GM18867 (cell line): Measurements from ENCODE around the gene GGACT.
A peak's percentile ranks its signal among the peaks of the same experiment; 100 is the strongest.
"Not testable (repeated sequence)": the region's sequence is repeated elsewhere in the genome, so short reads cannot be mapped to it uniquely, and the experiment has no call there.

ENCODE experiments used
- ATAC-seq: cut with Tn5 transposase; IDR thresholded peaks from one replicate; pipeline ENCODE4 v1.9.1; 2021; ENCODE audit warnings: mild to moderate bottlenecking, moderate library complexity; ENCODE audit not compliant: unreplicated experiment

Gene GGACT

DNA sequence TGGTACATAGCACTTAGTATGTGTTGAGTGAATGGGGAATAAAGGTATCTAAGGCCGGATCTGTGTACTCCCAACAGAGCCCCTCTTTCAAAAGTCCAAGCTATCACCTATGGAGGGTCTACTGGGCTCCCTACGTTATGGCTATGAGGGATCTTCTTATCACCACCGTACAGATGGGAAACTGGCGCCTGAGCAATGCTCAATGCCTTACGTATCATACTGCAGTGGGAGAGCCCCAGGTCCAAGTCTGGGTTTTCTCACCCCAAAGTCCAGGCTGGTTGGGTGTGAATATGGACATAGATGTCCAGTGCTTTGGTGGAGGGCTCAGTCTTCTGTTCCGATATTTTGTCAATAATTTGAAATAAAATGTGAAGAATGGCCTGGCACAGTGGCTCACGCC is 13.1 kb upstream of the GGACT start:
- ATAC-seq: no peak

DNA sequence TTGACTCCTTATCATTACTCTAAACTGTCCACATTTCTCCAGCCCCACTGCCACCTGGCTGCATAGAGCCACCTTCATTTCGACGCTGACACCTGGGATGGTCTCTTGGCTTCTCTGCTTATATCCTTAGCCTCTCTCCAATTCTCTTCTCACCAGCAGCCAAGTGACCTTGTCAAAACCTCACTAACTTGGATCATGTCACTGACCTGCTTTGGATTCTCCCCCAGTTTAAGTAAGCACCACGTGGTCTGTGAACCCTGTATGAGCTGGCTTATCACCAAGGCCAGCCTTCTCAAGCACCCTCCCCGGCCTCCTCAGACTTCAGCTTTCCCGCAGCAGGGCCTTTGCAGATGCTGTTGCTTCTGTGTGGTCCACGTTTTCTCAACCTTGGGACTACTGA is 12.3 kb upstream of the GGACT start:
- no peak for ATAC-seq

DNA sequence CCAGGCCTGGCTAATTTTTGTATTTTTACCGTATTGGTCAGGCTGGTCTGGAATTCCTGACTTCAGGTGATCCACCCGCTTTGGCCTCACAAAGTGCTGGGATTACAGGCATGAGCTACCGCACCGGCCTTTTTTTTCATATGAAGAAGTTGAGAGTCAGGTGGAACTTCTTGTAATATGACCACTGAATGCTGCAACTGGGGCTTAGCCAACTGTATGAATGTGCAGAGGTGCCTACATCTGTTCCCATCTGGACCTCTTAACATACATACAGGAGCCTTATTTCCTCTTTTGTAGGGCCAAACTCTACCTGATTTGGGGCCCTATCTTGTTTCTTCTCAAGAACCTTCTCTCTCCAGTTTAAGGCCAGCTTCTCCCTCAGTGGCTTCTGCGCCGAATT is 11.9 kb upstream of the GGACT start:
- no peak for ATAC-seq

DNA sequence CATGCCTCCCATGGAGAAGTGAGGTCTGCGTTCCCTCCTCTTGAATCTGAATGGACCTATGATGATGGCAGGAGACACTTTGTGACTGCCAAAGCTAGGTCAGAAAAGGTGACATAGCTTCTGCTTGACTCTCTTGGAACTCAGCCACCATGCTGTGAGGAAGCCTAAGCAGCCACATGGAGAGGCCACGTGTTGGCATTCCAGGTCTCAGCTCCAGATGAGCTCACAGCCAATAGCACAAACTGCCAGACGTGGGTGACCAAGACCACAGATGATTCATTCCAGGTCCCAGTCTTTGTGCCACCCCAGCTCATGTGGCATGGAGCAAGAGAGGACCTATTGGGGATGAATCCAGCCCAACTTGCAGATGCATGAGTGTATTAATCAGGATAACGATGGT is 8.7 kb upstream of the GGACT start:
- ATAC-seq: no peak

DNA sequence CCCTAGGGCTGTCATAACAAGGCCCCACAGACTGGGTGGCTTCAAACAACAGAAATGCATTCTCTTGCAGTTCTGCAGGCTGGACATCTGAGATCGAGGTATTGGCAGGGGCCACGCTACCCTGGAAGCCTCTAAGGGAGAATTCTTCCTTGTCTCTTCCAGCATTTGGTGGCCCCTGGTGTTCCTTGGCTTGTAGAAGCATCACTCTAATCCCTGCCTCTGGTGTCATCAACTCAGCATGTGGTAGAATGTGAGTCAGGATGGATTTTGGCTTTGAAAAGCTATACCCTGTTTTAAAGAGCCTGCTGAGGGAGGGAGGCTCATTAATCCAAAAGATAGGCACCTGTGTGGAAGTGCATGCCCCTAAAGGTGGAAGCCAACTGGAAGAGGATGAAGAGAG is 7.9 kb upstream of the GGACT start:
- ATAC-seq: no peak

DNA sequence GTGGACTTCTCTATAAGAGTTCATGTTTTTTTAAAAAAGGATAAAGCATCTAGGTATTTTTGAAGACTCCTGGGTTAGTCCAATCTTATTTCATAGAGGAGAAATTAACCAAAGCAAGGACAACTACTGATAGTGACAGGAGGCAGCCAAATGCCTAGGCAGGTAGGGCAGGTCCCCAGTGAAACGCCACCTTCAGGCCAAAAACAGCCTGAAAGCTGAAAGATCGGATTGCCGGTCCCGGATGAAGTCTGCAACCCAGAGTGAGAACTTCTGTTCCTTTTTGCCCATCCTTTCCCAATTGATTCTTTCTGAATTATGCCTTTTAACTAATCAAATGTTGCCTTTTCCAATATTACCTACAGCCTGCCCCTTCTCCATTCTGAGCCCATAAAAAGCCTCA is 6.1 kb upstream of the GGACT start:
- ATAC-seq: no peak

DNA sequence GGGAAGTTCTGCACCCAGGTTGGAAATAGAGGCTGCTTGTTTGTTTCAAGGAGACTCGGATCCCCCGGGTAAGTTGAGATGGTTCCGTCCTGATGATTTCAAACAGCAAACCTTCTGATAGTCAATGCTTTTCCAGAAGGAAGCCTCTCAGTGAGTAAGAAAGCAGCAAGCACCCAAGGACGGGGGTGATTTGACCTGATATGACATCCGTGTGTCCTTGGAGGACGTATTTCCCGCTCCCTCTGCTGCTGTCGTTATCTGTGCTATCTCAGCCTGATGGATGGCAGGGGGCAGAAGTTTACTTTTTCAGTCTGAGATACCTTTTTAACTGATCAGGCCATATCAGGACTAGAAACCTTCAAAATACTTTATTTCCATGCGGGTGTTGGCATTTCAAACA is 5.7 kb upstream of the GGACT start:
- no peak for ATAC-seq

DNA sequence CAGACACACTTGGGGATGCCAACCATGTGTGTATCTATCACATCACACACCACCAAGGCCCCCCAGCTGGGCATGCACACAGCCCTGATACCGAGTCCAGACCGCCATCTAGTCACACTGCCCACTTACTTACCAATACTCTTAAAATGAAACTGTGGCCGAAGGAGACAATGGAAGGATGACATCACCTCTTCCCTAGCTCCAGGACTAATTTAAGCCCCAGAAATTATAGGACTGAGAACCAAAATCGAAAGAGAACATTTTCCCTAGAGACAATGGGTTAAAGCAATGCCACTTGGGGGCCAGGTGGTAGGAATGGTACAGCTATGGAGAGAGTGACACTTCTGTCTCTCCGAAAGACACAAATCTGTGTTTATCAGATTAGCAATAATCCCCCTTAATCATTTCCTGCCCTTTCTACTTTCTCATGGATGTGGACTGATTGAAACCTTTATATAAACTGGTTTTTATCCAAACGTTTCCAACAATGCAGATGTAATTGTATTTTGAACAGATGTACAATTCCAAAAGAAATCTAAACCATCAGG is 663 bp upstream of the GGACT start:
- no peak for ATAC-seq

DNA sequence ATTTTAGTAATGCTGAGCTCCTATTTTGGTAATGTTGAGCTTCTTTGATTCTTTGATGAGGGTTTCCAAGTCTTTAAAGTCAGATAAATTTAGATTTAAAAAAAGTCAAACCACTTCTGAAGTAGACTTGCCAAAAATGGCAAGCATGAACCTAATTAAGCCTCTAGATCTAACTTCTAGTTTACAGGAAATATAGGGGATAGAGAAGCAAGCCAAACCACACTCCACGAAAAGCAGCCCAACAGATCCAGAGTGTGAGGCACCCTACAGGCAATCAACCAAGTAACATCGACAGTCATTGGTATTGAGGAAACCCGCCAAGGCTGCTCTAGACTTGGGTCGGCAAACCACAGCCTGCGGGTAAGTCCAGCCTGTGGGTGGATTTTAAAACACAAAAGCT is 3.7 kb downstream of the GGACT start:
- ATAC-seq: no peak

DNA sequence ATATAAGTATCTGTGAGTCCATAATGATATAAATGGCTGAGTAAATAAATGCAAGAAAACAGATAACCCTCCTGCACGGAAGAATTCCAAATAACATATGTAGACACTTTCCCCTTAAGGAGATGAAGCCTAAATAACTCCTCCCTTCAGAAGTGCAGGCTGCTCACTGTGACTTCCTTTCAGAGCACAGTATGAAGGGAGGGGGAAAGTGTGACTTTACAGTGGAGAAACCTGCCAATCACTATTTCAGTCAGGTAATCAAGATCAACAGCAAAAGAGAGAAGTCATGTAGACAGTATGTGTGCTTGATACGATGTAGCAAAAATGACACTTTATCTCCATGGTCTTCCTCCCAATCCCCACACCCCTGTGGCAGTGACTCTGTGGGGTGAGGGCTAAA is 7.1 kb downstream of the GGACT start:
- ATAC-seq: no peak

DNA sequence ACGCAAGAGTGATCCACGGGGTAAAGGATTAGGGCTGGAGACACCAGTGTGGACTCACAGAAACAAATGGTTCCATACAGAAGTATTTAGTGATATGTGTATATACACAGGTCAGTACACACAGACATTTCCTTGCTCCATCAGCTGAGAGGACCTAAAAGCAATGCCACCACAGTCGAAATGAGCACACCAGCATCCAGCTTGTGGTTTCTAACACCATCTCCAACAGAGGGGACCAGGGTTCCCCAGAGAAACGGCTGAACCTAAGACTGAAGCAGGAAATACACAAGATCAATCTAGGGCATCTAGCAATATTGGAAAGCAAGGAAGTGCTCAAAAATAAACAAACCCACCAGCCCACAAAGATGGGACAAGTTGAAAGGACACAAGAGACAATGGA is 7.6 kb downstream of the GGACT start:
- ATAC-seq: no peak

DNA sequence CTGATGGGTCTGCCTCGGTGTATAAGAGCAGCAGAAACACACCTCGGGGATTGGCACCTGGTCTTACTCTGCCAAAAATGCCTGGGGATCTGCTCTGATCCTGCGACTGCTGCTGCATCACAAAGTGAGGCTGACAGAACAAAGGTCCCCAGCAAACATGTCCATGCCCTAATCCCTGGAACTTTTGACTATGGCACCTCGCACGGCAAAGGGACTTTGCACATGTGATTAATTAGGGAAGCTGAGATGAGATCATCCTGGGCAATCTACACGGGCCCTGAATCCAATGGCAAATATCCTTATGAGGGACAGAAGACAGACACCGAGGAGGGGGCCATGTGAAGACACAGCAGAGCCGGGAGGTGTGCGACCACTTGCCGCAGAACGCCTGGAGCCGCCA is 8.5 kb downstream of the GGACT start:
- no peak for ATAC-seq

DNA sequence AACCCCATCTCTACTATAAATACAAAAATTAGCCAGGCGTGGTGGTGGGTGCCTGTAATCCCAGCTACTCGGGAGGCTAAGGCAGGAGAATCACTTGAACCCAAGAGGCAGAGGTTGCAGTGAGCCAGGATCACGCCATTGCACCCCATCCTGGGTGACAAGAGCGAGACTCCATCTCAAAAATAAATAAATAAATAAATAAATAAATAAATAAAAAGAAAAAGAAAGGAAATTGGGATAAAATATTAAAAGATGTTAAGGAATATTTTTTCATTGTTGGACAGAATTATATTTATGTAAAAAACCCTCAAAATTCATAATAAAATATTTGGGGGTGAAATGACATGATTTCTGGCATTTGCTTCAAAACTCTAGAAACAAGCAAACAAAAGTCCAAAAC is 11.3 kb downstream of the GGACT start:
- not testable (repeated sequence) for ATAC-seq

DNA sequence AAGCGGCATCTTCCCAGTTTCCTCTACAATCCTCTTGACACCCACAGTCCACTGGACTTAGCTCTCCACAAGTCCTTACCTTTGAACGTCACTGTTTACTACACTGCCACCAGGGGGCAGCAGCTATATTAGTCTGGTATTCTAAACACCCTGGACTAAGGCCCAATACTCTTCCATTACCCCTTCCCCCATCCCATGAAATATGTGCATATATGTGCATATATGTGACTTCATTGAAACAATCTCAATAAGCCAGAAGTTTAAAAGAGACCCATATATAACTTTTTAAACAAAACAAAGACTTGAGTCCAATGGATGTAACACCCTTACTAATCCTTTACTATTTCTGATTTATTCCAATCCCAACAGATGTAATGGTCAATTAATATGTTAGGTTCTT is 15.5 kb downstream of the GGACT start:
- peak; percentile 94 for ATAC-seq

DNA sequence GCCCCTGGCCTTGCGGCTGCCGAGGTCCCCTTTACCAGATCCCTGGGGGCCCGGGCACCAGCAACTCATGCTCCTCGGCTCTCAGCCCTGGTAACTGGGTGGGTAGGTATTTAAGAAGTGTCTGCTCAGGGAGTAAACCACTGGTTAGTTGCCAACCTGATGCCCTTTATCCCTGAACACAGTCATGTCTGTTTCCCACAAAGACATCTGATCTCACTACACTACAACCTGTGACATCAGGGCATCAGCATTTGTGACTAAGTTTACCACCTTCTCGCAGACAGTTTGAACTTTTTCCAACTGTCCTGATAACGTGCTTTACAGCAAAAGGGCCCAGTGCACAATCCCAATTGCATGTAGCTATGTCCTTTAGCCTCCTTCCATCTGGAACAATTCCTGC is 22.0 kb downstream of the GGACT start:
- no peak for ATAC-seq

DNA sequence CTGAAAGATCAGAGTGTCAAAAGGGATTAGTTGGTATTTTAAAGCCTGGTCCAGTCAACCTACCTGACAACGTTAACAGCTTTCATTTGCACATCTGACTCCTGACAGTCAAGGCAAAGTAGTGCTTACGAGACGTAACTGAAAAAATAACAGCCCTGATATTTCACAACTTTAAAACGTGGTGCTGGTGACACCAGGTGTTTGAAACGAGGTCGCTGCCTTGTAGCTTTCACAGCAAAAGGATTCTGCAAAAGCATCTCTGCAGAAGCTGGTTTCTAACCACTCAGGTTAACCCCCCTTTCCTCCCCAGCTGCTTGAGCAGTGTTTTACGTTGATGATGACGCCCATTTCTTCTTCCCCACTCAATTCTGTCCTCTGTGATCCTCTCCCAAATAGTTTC is 23.3 kb downstream of the GGACT start:
- ATAC-seq: no peak

DNA sequence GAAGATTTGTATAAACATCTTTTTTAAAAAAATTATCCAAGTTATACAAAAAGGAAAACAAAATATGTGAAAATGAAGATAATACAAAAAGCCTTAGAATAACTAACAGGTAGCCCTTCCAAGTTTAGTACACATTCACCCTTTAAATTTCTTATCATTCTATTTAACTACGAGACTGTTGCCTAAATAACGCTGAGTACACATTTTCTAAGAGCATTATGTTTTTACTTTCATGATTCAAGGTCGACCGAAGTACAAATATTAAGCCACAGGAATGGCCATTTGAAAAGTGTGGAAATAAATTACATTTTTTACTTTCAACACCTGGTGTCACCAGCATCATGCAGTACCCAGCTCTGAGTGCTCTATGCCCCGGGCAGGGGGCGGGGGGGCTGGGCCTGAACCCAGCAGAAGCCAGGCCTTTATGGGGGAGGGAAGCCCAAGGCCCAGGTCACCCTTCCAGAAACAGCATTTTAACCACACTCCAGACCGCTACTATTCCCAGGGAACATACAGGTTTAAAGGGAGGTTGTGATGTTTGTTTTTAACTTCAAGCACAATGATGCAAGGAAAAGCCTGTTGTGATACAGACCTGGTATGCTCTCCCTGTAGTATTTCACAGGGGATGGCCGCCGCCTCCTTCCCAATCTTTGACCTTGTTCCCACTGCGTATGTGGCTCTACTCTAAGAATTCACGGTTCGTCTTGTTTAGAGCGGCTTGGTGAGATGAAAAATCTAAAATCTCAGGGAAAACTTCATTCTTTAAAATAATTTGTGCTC is 24.0 kb downstream of the GGACT start:
- no peak for ATAC-seq

DNA sequence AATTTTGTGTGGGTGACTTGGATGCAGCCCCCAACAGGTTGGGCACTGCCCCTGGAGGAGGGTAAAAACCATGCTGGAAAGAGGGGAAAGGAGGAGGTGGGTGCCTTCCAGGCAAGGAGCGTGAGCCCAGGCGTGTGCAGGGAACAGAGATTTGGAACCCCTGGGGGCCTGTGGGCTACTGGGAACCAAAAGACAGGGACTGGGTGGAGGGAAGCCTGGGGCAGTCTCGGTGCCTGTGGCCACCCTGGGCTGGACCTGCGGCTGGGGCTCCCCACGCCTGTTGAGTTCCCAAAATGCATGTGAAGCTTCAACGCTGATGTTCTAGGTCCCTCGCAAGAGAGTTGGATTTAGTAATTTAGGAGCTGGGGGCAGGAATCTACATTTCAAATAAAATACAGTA is 24.8 kb downstream of the GGACT start:
- no peak for ATAC-seq

DNA sequence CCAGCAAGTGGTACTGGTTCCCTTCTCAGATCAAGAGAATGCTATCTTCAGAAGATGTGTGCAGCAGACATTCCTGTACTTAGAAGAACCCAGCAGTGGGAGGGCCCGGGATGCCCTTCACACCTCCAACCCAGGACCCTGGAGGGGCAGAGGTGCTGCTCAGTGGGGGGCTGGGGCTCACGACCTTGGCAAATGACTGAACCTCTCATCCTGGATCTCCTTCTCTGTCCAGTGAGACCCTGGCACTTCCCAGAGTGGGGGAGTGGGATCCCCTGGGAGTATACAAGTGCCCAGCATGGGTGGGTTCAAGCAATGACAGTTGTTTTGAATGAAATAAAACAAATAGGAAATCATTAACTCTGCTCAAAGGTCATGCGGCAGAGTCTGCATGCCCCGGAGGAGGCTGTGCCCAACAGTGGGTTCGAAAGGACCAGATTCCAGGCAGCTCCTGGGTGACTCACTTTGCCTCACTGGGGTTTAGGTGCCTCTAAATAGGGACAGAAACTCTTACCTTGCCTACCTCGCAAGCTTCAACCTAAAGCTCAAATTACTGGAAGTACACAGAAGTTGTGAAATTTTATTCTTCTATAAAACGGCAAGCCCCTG is 26.9 kb downstream of the GGACT start:
- ATAC-seq: no peak

DNA sequence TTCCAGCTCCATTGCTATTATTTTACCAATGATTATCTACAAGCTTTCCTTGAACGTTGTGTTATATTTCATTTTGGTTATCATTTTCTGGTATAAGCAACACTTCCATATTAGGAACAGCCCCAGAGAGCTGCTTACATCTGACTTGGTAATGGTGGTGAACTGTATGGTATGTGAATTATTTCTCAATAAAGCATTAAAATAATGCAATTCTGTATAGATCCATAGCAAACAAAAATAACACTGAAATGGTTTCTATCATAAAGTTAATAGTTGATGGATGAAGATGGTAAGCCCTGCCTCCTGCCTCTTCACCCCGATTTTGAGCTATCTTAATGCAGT is 27.5 kb downstream of the GGACT start:
- no peak for ATAC-seq

DNA sequence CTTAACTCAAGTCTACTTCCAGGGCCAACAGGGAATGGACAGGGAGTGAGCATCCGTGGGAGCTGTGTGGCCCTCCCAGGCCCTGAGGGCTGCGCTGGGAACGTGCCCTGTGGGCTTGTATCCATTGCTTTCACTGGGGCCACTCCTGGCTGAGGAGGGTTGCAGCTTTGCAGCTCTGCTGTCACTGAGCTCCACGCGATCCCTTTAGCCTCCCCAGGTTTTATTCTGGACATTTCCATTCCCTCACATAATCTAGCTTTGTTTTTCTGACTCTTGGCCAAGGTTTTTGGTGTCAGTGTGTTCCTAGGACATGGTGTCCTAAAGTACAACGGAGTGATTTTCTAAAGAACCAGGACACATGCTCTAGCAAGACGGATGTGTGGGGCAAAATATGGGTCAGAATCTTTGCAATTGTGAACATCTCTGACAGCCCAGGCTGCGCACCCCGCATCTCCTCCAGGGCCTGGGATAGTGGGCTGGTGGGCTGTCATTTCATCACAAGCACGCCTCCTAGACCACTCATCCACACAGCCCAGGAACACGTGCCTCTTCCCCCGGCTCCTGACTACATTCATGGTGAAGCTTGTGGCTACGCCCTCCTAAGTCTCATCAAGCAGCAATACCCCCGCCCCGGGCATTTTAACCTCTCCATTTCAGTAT is 28.0 kb downstream of the GGACT start:
- no peak for ATAC-seq

DNA sequence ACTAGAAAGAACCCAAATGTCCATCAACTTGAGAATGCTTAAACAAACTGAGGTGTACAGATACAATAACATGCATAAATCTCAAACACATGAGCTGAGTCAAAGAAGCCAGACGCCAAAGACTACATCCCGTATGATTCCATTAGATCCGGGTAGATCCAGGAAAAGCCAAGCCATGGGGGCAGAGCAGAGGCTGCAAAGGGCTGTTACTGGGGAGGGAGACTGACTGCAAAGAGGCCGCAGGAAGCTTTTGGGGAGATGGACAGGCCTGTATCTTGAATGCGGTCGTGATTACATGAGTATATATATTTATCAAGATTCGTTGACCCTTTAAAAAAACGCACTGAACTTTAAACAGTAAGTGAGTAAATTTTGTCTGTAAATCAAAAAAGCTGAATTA is 28.7 kb downstream of the GGACT start:
- no peak for ATAC-seq
